ENCODE results near the gene HPS4. TPM values are rescaled to one million over a fixed set of nuclear protein-coding genes. Genes with fewer than 3 reads are reported as not detected.

HPS4 gene
- polyA plus RNA-seq, 1 experiment = 22.5 TPM

DNA sequence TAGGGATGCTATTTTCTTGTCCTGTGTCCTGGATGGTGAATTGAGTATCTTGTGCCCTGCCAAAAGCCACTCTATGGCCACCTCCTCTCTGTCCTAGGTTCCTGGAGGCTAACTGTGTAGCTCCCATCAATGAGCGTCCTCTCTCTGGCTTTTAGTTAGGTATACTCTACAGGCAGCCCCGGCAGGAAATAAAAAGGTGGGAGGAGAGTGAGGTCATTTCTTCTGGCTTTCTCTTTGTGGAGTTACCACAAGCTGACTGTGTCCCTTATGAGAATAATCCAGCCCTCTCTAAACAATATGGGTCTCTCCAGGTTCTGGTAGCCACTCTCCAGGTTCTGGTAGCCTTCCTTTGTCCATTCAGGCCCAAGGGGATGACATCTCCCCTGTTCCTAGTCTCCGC, 66.2 kb downstream of the HPS4 start:
- no peak for DNase-seq (ENCODE audit: low read depth)
- ChIA-PET POLR2A (no interaction called here), CTCF (interaction anchor here (1.1 to 1.3 kb wide), 4 partner anchors 14 to 261 kb away, joined by 3 to 8 read pairs (median 4); no protein-coding TSS in a partner anchor)
- TF ChIP-seq CTCF (IDR thresholded peaks at IDR 0.05; ENCODE audit: insufficient read depth, low read depth, low read length) = no peak
- Histone ChIP-seq H3K36me3 (ENCODE audit: control insufficient read depth, insufficient read depth, low read length) (no peaks in the 10 kb centered on the region), H3K4me3 (ENCODE audit: low read depth, low read length) (no peak overlapping the region), H3K27me3 (ENCODE audit: control insufficient read depth, insufficient read depth, low read length) (peaks cover 16% of the 10 kb centered on the region)

DNA sequence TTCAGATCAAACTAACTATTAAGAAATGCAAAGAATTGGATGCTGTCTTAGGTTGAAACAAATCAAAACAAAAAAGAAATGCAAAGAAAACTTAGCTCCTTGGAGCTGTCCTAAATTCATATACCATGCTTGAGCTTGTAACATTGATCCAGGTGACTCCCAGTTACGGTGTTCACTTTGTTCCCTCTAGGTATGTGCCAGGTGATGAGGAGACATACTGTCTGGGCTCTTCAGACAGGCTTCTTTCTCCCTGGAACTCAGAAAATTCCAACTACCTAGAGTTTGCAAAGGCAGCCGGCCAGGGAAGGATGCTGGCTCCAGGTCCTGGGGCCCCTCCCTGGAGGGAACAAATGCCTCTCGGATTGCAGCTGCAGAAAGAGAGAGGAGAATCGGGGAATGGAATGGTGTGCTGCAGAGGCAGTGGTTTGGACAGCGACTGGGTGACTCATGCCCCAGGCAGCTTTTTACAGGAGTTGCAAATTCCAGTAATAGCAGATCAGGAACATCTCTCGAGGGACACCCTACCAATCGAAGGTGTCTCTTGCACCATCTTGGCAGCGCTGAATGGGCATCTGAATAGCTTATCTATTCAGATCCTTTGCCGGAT, 66.8 kb downstream of the HPS4 start:
- H3K36me3 ChIP-seq (ENCODE audit: control insufficient read depth, insufficient read depth, low read length) = no peaks in the 10 kb centered on the region
- DNase-seq (ENCODE audit: low read depth) = peak; percentile 48
- CTCF ChIA-PET = interaction anchor here (0.9 to 2.3 kb wide), 7 partner anchors 12 to 262 kb away, joined by 3 to 8 read pairs (median 4); no protein-coding TSS in a partner anchor
- POLR2A ChIA-PET = no interaction called here
- peaks cover 17% of the 10 kb centered on the region for H3K27me3 ChIP-seq (ENCODE audit: control insufficient read depth, insufficient read depth, low read length)
- no peak for TF ChIP-seq CTCF (IDR thresholded peaks at IDR 0.05; ENCODE audit: insufficient read depth, low read depth, low read length)
- no peak overlapping the region for H3K4me3 ChIP-seq (ENCODE audit: low read depth, low read length)

DNA sequence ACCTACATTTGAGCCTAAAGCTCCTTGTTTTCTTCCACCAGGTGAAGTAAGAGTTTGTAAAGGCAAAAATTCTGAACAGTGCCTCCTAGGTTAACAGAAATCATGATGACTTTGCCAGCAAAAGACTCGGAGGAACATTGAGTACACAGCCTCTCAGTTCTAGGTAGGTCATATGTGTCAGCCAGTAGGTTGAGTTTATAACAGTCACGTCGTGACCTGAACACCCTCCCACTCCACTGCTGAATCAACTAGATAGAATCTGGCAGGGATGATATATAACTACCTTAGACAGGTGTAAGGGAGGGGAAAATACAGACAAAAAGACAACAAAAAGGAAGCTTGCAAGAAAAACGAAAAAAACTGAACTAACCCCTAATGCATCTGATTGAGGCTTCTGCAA, 67.3 kb downstream of the HPS4 start:
- no peak overlapping the region for H3K4me3 ChIP-seq (ENCODE audit: low read depth, low read length)
- POLR2A ChIA-PET = no interaction called here
- TF ChIP-seq CTCF (IDR thresholded peaks at IDR 0.05; ENCODE audit: insufficient read depth, low read depth, low read length) = no peak
- CTCF ChIA-PET = interaction anchor here (0.9 to 2.3 kb wide), 6 partner anchors 11 to 50 kb away, joined by 3 to 8 read pairs (median 4); no protein-coding TSS in a partner anchor
- H3K36me3 ChIP-seq (ENCODE audit: control insufficient read depth, insufficient read depth, low read length) = no peaks in the 10 kb centered on the region
- DNase-seq (ENCODE audit: low read depth) = no peak
- peaks cover 21% of the 10 kb centered on the region for H3K27me3 ChIP-seq (ENCODE audit: control insufficient read depth, insufficient read depth, low read length)

- CTCF ChIA-PET = interaction anchor here (0.6 to 2.3 kb wide), 4 partner anchors 9 to 233 kb away, joined by 3 to 7 read pairs (median 4); no protein-coding TSS in a partner anchor
- Histone ChIP-seq H3K4me3 (ENCODE audit: low read depth, low read length) (no peak overlapping the region), H3K36me3 (ENCODE audit: control insufficient read depth, insufficient read depth, low read length) (no peaks in the 10 kb centered on the region), H3K27me3 (ENCODE audit: control insufficient read depth, insufficient read depth, low read length) (peaks cover 25% of the 10 kb centered on the region)
- POLR2A ChIA-PET = no interaction called here
- no peak for TF ChIP-seq CTCF (IDR thresholded peaks at IDR 0.05; ENCODE audit: insufficient read depth, low read depth, low read length)
- DNase-seq (ENCODE audit: low read depth) = no peak
These were observed 69.2 kb downstream of the HPS4 start for GRCh38 chr22:26414347-26414746.

DNA sequence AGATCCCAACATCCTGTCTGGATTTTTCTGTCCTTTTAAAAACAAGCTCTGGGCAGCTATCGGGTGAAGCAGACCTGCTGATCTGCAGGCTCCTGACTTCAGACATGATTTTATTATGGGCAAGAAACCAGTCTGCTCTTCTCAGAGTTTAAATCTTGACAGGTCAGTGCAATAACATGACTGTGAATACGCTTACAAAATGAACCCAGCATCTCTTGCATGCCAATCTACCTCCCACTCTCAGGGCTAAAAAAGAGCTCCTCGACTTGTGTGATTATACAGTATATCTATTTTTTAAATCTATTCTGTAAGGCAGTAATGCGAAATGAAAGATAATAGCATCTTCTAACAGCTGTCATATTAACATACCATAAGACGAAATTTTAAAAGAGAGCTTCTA, 73.2 kb downstream of the HPS4 start:
- Histone ChIP-seq H3K4me3 (ENCODE audit: low read depth, low read length) (no peak overlapping the region), H3K27me3 (ENCODE audit: control insufficient read depth, insufficient read depth, low read length) (peaks cover 23% of the 10 kb centered on the region), H3K36me3 (ENCODE audit: control insufficient read depth, insufficient read depth, low read length) (no peaks in the 10 kb centered on the region)
- ChIA-PET CTCF (interaction anchor here (1.0 to 3.5 kb wide), 3 partner anchors 12 to 56 kb away, joined by 3 to 18 read pairs (median 6); no protein-coding TSS in a partner anchor), POLR2A (no interaction called here)
- no peak for TF ChIP-seq CTCF (IDR thresholded peaks at IDR 0.05; ENCODE audit: insufficient read depth, low read depth, low read length)
- DNase-seq (ENCODE audit: low read depth) = no peak
